ENCODE measurements around the gene MYBPC1. TPM values are rescaled to one million over a fixed set of nuclear protein-coding genes. Genes with fewer than 3 reads are reported as not detected.
"Not testable (repeated sequence)": the region's sequence is repeated elsewhere in the genome, so short reads cannot be mapped to it uniquely, and the experiment has no call there.

Gene MYBPC1
- total RNA-seq, 1 experiment from 2014 or later: not detected

- intact Hi-C loops (cut with micrococcal nuclease): no loop called here
- DNase-seq (peak; percentile 20), ATAC-seq (no peak)
- Histone ChIP-seq H3K9me3 (ENCODE audit: low read length) (no peaks in the 10 kb centered on the region), H3K9me2 (replicated peaks; ENCODE audit: low read length) (no peaks in the 10 kb centered on the region), H3K36me3 (ENCODE audit: low read depth, low read length) (no peaks in the 10 kb centered on the region), H3K27ac (ENCODE audit: low read length) (no peak overlapping the region), H3K4me3 (ENCODE audit: low read length) (no peak overlapping the region), H3K27me3 (ENCODE audit: low read length) (peaks cover 29% of the 10 kb centered on the region; the same call in 1 of the 2 replicates), H3K79me2 (ENCODE audit: low read length) (no peaks in the 10 kb centered on the region), H3K4me1 (ENCODE audit: insufficient read depth, low read length) (no peaks in the 10 kb centered on the region), H3K4me2 (ENCODE audit: low read length) (no peak overlapping the region), H3K9ac (ENCODE audit: low read length) (no peak overlapping the region), H3F3A (ENCODE audit: low read length, unreplicated experiment) (no peaks in the 10 kb centered on the region), H4K20me1 (ENCODE audit: low read length) (no peaks in the 10 kb centered on the region), H2AFZ (ENCODE audit: low read length) (no peak overlapping the region)
- ChIA-PET CTCF (interaction anchor here (0.6 kb wide), 1 partner anchor 1783 kb away, joined by 3 read pairs; no protein-coding TSS in a partner anchor), POLR2A (ENCODE audit: unreplicated experiment) (interaction anchor here (0.6 kb wide), 1 partner anchor 146 kb away, joined by 8 read pairs; no protein-coding TSS in a partner anchor)
- TF ChIP-seq CTCF (conservative IDR thresholded peaks at IDR 0.05; ENCODE audit: low read depth, low read length): no peak
- no peak for TF ChIP-seq EZH2phosphoT487 (IDR thresholded peaks at IDR 0.05; ENCODE audit: borderline replicate concordance, low read length)
- TF ChIP-seq EZH2 (IDR thresholded peaks at IDR 0.05; ENCODE audit: low read length, unreplicated experiment): no peak
- no TSS peak for BruUV-seq (replicated peaks)
These were observed 42.5 kb upstream of the MYBPC1 start for GRCh38 chr12:101552277-101552676.

- CTCF ChIA-PET: no interaction called here
These were observed 37.7 kb upstream of the MYBPC1 start for GRCh38 chr12:101557094-101557493.

GRCh38 chr12:101558726-101559125 lies 36.0 kb upstream of the MYBPC1 start:
- H3F3A ChIP-seq (ENCODE audit: low read length, unreplicated experiment); H3K9me2 ChIP-seq (replicated peaks; ENCODE audit: low read length); H3K27ac ChIP-seq (ENCODE audit: low read length); H3K4me2 ChIP-seq (ENCODE audit: low read length); H4K20me1 ChIP-seq (ENCODE audit: low read length); ATAC-seq; CTCF ChIA-PET; intact Hi-C loops (cut with micrococcal nuclease); H2AFZ ChIP-seq (ENCODE audit: low read length); H3K4me3 ChIP-seq (ENCODE audit: low read length); H3K9me3 ChIP-seq (ENCODE audit: low read length); H3K4me1 ChIP-seq (ENCODE audit: insufficient read depth, low read length); POLR2A ChIA-PET (ENCODE audit: unreplicated experiment); BruUV-seq (replicated peaks); H3K36me3 ChIP-seq (ENCODE audit: low read depth, low read length); H3K9ac ChIP-seq (ENCODE audit: low read length); H3K79me2 ChIP-seq (ENCODE audit: low read length); DNase-seq: not testable (repeated sequence)
- peaks cover 23% of the 10 kb centered on the region; the same call in 1 of the 2 replicates for H3K27me3 ChIP-seq (ENCODE audit: low read length)

More at GRCh38 chr12:101557094-101557493, 37.7 kb upstream of the MYBPC1 start:
- no peak overlapping the region for H2AFZ ChIP-seq (ENCODE audit: low read length)
- POLR2A ChIA-PET (ENCODE audit: unreplicated experiment): no interaction called here
- H3K27ac ChIP-seq (ENCODE audit: low read length): no peak overlapping the region
- H3K4me2 ChIP-seq (ENCODE audit: low read length): no peak overlapping the region
- H3K9me2 ChIP-seq (replicated peaks; ENCODE audit: low read length): no peaks in the 10 kb centered on the region
- DNase-seq: no peak
- no peak for ATAC-seq
- no peaks in the 10 kb centered on the region for H4K20me1 ChIP-seq (ENCODE audit: low read length)
- H3F3A ChIP-seq (ENCODE audit: low read length, unreplicated experiment): no peaks in the 10 kb centered on the region
- intact Hi-C loops (cut with micrococcal nuclease): no loop called here
- H3K4me1 ChIP-seq (ENCODE audit: insufficient read depth, low read length): no peaks in the 10 kb centered on the region
- no peak overlapping the region for H3K4me3 ChIP-seq (ENCODE audit: low read length)
- no peaks in the 10 kb centered on the region for H3K36me3 ChIP-seq (ENCODE audit: low read depth, low read length)
- no peaks in the 10 kb centered on the region for H3K79me2 ChIP-seq (ENCODE audit: low read length)
- no TSS peak for BruUV-seq (replicated peaks)
- H3K9me3 ChIP-seq (ENCODE audit: low read length): no peaks in the 10 kb centered on the region
- H3K9ac ChIP-seq (ENCODE audit: low read length): no peak overlapping the region
- H3K27me3 ChIP-seq (ENCODE audit: low read length): peaks cover 29% of the 10 kb centered on the region; the same call in 1 of the 2 replicates
- TF ChIP-seq EZH2 (IDR thresholded peaks at IDR 0.05; ENCODE audit: low read length, unreplicated experiment) (no peak), CTCF (conservative IDR thresholded peaks at IDR 0.05; ENCODE audit: low read depth, low read length) (no peak), EZH2phosphoT487 (IDR thresholded peaks at IDR 0.05; ENCODE audit: borderline replicate concordance, low read length) (no peak)
